HEK293 (cell line): Measurements from ENCODE around the gene C2orf78.

Experiments
- CTCF ChIA-PET: fragments of 350-600 bp; formaldehyde crosslinking; extraction: SDS; loops from one replicate; lab custom pipeline; 2021; ENCODE audit warnings: antibody characterized with exemption; lab: Yijun Ruan, JAX
- POLR2A ChIA-PET: fragments of 300-600 bp; formaldehyde crosslinking; extraction: SDS; loops from one replicate; lab custom pipeline; 2020; ENCODE audit warnings: antibody characterized with exemption, inconsistent platforms; lab: Yijun Ruan, JAX
- H3K27ac ChIP-seq: fragments of 200-500 bp; sonication (Bioruptor generic); 2 replicates; pipeline ENCODE4 v1.5.1; 2014; ENCODE audit warnings: low read depth, low read length, control low read depth, inconsistent platforms; ENCODE audit errors: extremely low read depth
- H3K36me3 ChIP-seq, 2 experiments: fragments of 200-500 bp in 1 of 2; sonication (Bioruptor generic) in 1 of 2; 1 replicate in 1 of 2; 2 replicates in 1 of 2; pipeline ENCODE4 v1.5.1; 2014 to 2017; ENCODE audit warnings: inconsistent platforms in 2 of 2, low read length in 2 of 2; ENCODE audit not compliant: control insufficient read depth in 2 of 2, insufficient read depth in 1 of 2
- H3K4me1 ChIP-seq: fragments of 200-500 bp; sonication (Bioruptor generic); 2 replicates; pipeline ENCODE4 v1.5.1; 2014; ENCODE audit warnings: mild to moderate bottlenecking, low read length, inconsistent platforms; ENCODE audit not compliant: control insufficient read depth, insufficient read depth
- H3K4me3 ChIP-seq: 2 replicates; pipeline ENCODE4 v1.5.1; 2011; ENCODE audit warnings: low read depth, mild to moderate bottlenecking, control low read depth, low read length, moderate library complexity
- H3K9me3 ChIP-seq: fragments of 200-500 bp; sonication (Bioruptor generic); 2 replicates; pipeline ENCODE4 v1.5.1; 2014; ENCODE audit warnings: low read depth, low read length, inconsistent platforms; ENCODE audit not compliant: control insufficient read depth, insufficient read depth
- GLI2 ChIP-seq: fragments of 450-650 bp; formaldehyde crosslinking; IDR thresholded peaks from 2 replicates; pipeline ENCODE4; 2017; ENCODE audit warnings: missing biosample characterization, missing genetic modification characterization, low read depth, borderline replicate concordance
- HIC1 ChIP-seq: fragments of 450-650 bp; formaldehyde crosslinking; IDR thresholded peaks from 2 replicates; pipeline ENCODE4 v1.5.1; 2016; ENCODE audit warnings: missing biosample characterization, missing genetic modification characterization
- KLF7 ChIP-seq: fragments of 450-650 bp; formaldehyde crosslinking; IDR thresholded peaks from 2 replicates; pipeline ENCODE4 v1.5.1; 2016; ENCODE audit warnings: missing biosample characterization, missing genetic modification characterization, borderline replicate concordance
- REPIN1 ChIP-seq: fragments of 450-650 bp; formaldehyde crosslinking; IDR thresholded peaks from 2 replicates; pipeline ENCODE4 v1.5.1; 2017; ENCODE audit warnings: missing biosample characterization, missing genetic modification characterization, low read depth
- SCRT1 ChIP-seq: fragments of 450-650 bp; formaldehyde crosslinking; IDR thresholded peaks from 2 replicates; pipeline ENCODE4 v1.5.1; 2016; ENCODE audit warnings: missing biosample characterization, missing genetic modification characterization, borderline replicate concordance
- YY1 ChIP-seq: fragments of 450-650 bp; formaldehyde crosslinking; IDR thresholded peaks from 2 replicates; pipeline ENCODE4 v1.5.1; 2018; ENCODE audit warnings: missing biosample characterization, missing genetic modification characterization
- ZEB2 ChIP-seq: fragments of 450-650 bp; formaldehyde crosslinking; IDR thresholded peaks from 2 replicates; pipeline ENCODE4 v1.5.1; 2016; ENCODE audit warnings: missing biosample characterization, missing genetic modification characterization
- ZNF114 ChIP-seq: fragments of 450-650 bp; formaldehyde crosslinking; IDR thresholded peaks from 2 replicates; pipeline ENCODE4 v1.5.0; 2017; ENCODE audit warnings: missing biosample characterization, missing genetic modification characterization
- ZNF239 ChIP-seq: fragments of 450-650 bp; formaldehyde crosslinking; IDR thresholded peaks from 2 replicates; pipeline ENCODE4 v1.5.1; 2016; ENCODE audit warnings: missing biosample characterization, missing genetic modification characterization
- ZNF302 ChIP-seq: fragments of 450-650 bp; formaldehyde crosslinking; IDR thresholded peaks from 2 replicates; pipeline ENCODE4 v1.5.1; 2016; ENCODE audit warnings: missing biosample characterization, missing genetic modification characterization, low read depth
- ZNF404 ChIP-seq: fragments of 450-650 bp; formaldehyde crosslinking; IDR thresholded peaks from 2 replicates; pipeline ENCODE4 v1.5.1; 2017; ENCODE audit warnings: missing biosample characterization, missing genetic modification characterization
- ZNF521 ChIP-seq: fragments of 450-650 bp; formaldehyde crosslinking; IDR thresholded peaks from 2 replicates; pipeline ENCODE4 v1.5.1; 2017; ENCODE audit warnings: missing biosample characterization, mild to moderate bottlenecking, missing genetic modification characterization
- ZNF549 ChIP-seq: fragments of 450-650 bp; IDR thresholded peaks from 2 replicates; pipeline ENCODE4 v1.5.1; 2018; ENCODE audit warnings: missing biosample characterization, missing genetic modification characterization, mild to moderate bottlenecking, inconsistent platforms, moderate library complexity
- ZNF571 ChIP-seq: fragments of 450-650 bp; formaldehyde crosslinking; IDR thresholded peaks from 2 replicates; pipeline ENCODE4 v1.5.0; 2017; ENCODE audit warnings: missing biosample characterization, missing genetic modification characterization
- ZNF621 ChIP-seq: fragments of 450-650 bp; formaldehyde crosslinking; IDR thresholded peaks from 2 replicates; pipeline ENCODE4 v1.5.1; 2017; ENCODE audit warnings: missing biosample characterization, missing genetic modification characterization
- ZNF76 ChIP-seq: fragments of 450-650 bp; formaldehyde crosslinking; IDR thresholded peaks from 2 replicates; pipeline ENCODE4; 2016; ENCODE audit warnings: low read depth, missing biosample characterization, missing genetic modification characterization, borderline replicate concordance
- ZSCAN16 ChIP-seq: fragments of 450-650 bp; formaldehyde crosslinking; IDR thresholded peaks from 2 replicates; pipeline ENCODE4 v1.5.1; 2016; ENCODE audit warnings: missing biosample characterization, missing genetic modification characterization
- ZSCAN23 ChIP-seq: fragments of 450-650 bp; formaldehyde crosslinking; IDR thresholded peaks from 2 replicates; pipeline ENCODE4 v1.5.1; 2016; ENCODE audit warnings: missing biosample characterization, missing genetic modification characterization
- ZSCAN30 ChIP-seq: fragments of 450-650 bp; IDR thresholded peaks from 2 replicates; pipeline ENCODE4 v1.5.1; 2018; ENCODE audit warnings: missing biosample characterization, mild to moderate bottlenecking, missing genetic modification characterization, moderate library complexity
- TF ChIP-seq, protein P1 (sequence below): fragments of 450-650 bp; formaldehyde crosslinking; IDR thresholded peaks from 2 replicates; pipeline ENCODE4 v1.5.1; 2016; ENCODE audit warnings: missing biosample characterization, missing genetic modification characterization, borderline replicate concordance
- TF ChIP-seq, protein P2 (sequence below): fragments of 450-650 bp; formaldehyde crosslinking; optimal IDR thresholded peaks from 2 replicates; pipeline ENCODE3; 2016; ENCODE audit warnings: missing biosample characterization, mild to moderate bottlenecking, missing genetic modification characterization
- TF ChIP-seq, protein P3 (sequence below): fragments of 450-650 bp; formaldehyde crosslinking; IDR thresholded peaks from 2 replicates; pipeline ENCODE4 v1.5.1; 2016; ENCODE audit warnings: missing biosample characterization, missing genetic modification characterization

C2orf78 gene

DNA sequence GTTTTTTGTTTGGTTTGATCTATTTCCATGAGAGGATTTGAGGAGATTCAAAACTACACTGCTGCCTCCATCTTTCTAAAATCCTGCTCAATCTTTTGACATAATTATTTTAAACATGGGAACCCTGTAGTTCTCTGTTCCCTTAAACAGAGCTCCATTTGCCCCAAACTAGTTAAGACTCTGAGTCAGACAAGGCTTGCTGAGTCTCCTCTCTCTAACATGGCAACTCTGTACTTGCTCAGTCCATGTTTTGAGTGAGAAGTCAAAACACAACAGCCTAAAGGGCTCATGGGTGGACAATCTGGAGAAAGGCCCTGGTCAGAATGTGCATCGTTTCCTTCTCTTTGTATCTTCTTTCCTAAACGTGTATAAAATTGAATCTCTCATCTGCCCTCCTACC, 37.7 kb downstream of the C2orf78 start (continued):
- TF ChIP-seq ZNF76 (tag by site-specific recombination) (no peak), REPIN1 (no peak)

DNA sequence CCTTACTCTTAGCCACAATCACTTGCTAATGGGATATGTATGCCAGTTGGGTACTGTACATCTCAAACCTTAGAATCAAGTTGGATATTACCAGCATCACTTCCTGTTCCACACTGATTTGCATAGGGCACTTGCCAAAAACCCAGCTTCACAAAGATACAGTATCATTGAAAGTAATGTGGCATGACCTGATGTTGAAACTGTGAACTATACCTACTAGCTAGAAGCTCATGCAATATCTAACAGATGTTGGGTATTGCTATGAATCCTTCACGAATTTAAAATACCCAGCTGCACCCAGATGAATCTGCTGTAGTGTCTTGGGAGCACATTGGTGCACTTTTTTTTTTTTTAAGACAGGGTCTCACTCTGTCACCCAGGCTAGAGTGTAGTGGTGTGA, 38.3 kb downstream of the C2orf78 start:
- Histone ChIP-seq H3K36me3 (no peaks in the 10 kb centered on the region), H3K27ac (no peak overlapping the region), H3K4me1 (no peaks in the 10 kb centered on the region), H3K4me3 (no peak overlapping the region), H3K9me3 (no peaks in the 10 kb centered on the region)
- CTCF ChIA-PET = interaction anchor here (0.6 to 7.7 kb wide), 7 partner anchors 10 to 780 kb away, joined by 3 to 155 read pairs (median 6); partner anchors contain the start of gene BOLA3
- TF ChIP-seq SCRT1 (tag by site-specific recombination) (no peak), GLI2 (no peak), ZNF239 (tag by site-specific recombination) (no peak), ZNF549 (tag by site-specific recombination) (no peak), ZNF621 (no peak), ZEB2 (no peak), ZNF404 (tag by site-specific recombination) (no peak), ZSCAN16 (tag by site-specific recombination) (no peak), ZSCAN23 (tag by site-specific recombination) (no peak), ZSCAN30 (tag by site-specific recombination) (no peak), ZNF302 (tag by site-specific recombination) (no peak), YY1 (tag by site-specific recombination) (no peak), ZNF521 (no peak), KLF7 (no peak), ZNF571 (tag by site-specific recombination) (no peak), ZNF114 (tag by site-specific recombination) (no peak), HIC1 (no peak)
- TF ChIP-seq, protein P1, sequence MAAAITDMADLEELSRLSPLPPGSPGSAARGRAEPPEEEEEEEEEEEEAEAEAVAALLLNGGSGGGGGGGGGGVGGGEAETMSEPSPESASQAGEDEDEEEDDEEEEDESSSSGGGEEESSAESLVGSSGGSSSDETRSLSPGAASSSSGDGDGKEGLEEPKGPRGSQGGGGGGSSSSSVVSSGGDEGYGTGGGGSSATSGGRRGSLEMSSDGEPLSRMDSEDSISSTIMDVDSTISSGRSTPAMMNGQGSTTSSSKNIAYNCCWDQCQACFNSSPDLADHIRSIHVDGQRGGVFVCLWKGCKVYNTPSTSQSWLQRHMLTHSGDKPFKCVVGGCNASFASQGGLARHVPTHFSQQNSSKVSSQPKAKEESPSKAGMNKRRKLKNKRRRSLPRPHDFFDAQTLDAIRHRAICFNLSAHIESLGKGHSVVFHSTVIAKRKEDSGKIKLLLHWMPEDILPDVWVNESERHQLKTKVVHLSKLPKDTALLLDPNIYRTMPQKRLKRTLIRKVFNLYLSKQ (tag by site-specific recombination) = no peak
- TF ChIP-seq, protein P2, sequence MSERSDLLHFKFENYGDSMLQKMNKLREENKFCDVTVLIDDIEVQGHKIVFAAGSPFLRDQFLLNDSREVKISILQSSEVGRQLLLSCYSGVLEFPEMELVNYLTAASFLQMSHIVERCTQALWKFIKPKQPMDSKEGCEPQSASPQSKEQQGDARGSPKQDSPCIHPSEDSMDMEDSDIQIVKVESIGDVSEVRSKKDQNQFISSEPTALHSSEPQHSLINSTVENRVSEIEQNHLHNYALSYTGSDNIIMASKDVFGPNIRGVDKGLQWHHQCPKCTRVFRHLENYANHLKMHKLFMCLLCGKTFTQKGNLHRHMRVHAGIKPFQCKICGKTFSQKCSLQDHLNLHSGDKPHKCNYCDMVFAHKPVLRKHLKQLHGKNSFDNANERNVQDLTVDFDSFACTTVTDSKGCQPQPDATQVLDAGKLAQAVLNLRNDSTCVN (tag by site-specific recombination) = no peak
- TF ChIP-seq, protein P3, sequence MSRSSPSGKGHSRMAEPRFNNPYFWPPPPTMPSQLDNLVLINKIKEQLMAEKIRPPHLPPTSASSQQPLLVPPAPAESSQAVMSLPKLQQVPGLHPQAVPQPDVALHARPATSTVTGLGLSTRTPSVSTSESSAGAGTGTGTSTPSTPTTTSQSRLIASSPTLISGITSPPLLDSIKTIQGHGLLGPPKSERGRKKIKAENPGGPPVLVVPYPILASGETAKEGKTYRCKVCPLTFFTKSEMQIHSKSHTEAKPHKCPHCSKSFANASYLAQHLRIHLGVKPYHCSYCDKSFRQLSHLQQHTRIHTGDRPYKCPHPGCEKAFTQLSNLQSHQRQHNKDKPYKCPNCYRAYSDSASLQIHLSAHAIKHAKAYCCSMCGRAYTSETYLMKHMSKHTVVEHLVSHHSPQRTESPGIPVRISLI (tag by site-specific recombination) = no peak
- POLR2A ChIA-PET = no interaction called here
